Panc1 (cell line): ENCODE results near the gene MSRB3. TPM values are rescaled to one million over a fixed set of nuclear protein-coding genes. Genes with fewer than 3 reads are reported as not detected.

Experiments
- ATAC-seq: fragments of 200-7000 bp; cut with Tn5 transposase; 2 replicates; pipeline ENCODE4 v1.9.1; 2020; ENCODE audit warnings: mild to moderate bottlenecking, moderate library complexity
- BruUV-seq: library from RNA; stranded (reverse); fragments of 400-500 nt; replicated peaks from 2 replicates; lab custom pipeline; 2021; lab: Mats Ljungman, UMichigan
- CTCF ChIA-PET: fragments of 300-600 bp; sonication (Branson Sonifier 250); formaldehyde crosslinking; loops from one replicate; lab custom pipeline; 2022; ENCODE audit warnings: antibody characterized with exemption; lab: Charles Lee
- POLR2A ChIA-PET: fragments of 300-600 bp; sonication (Branson Sonifier 250); formaldehyde crosslinking; loops from one replicate; lab custom pipeline; 2022; ENCODE audit warnings: antibody characterized with exemption; lab: Charles Lee
- DNase-seq: peaks from one replicate; pipeline ENCODE4 v3.0.0-alpha.2; 2010; ENCODE audit warnings: low read depth, low spot score
- H3K27ac ChIP-seq: 2 replicates; pipeline ENCODE4 v1.5.1; 2011; ENCODE audit warnings: mild to moderate bottlenecking, low read length, inconsistent platforms
- H3K27me3 ChIP-seq: fragments of 200-500 bp; sonication (Bioruptor generic); 2 replicates; pipeline ENCODE4 v1.6.0; 2014; ENCODE audit warnings: low read length, inconsistent platforms; ENCODE audit not compliant: control insufficient read depth, insufficient read depth
- H3K36me3 ChIP-seq: fragments of 200-500 bp; sonication (Bioruptor generic); 2 replicates; pipeline ENCODE4 v1.5.1; 2014; ENCODE audit warnings: inconsistent platforms, mild to moderate bottlenecking, low read length, moderate library complexity; ENCODE audit not compliant: control insufficient read depth, insufficient read depth
- H3K4me1 ChIP-seq: 2 replicates; pipeline ENCODE4 v1.5.1; 2011; ENCODE audit warnings: inconsistent platforms, mild to moderate bottlenecking, low read length, moderate library complexity; ENCODE audit not compliant: control insufficient read depth, insufficient read depth
- H3K4me3 ChIP-seq, 2 experiments: 2 replicates each; pipeline ENCODE4 v1.5.1; 2011 to 2012; ENCODE audit warnings: low read depth in 2 of 2, low read length in 2 of 2, mild to moderate bottlenecking in 2 of 2, inconsistent platforms in 1 of 2, moderate library complexity in 1 of 2
- H3K9me3 ChIP-seq: fragments of 200-500 bp; sonication (Bioruptor generic); 2 replicates; pipeline ENCODE4 v1.5.1; 2014; ENCODE audit warnings: low read depth, mild to moderate bottlenecking, inconsistent platforms, low read length, moderate library complexity; ENCODE audit not compliant: control insufficient read depth, insufficient read depth
- CTCF ChIP-seq: fragments of 450-650 bp; IDR thresholded peaks from 2 replicates; pipeline ENCODE4 v1.5.1; 2017; ENCODE audit warnings: mild to moderate bottlenecking
- POLR2AphosphoS5 ChIP-seq: IDR thresholded peaks from 2 replicates; pipeline ENCODE4 v1.6.1; 2012; ENCODE audit warnings: mild to moderate bottlenecking, low read depth, low read length, moderate library complexity
- SIN3A ChIP-seq: IDR thresholded peaks from 2 replicates; pipeline ENCODE4 v1.6.1; 2012; ENCODE audit warnings: low read depth, mild to moderate bottlenecking, low read length, moderate library complexity, borderline replicate concordance; ENCODE audit not compliant: insufficient read depth
- TCF7L2 ChIP-seq: IDR thresholded peaks from 2 replicates; pipeline ENCODE4 v1.6.1; 2011; ENCODE audit warnings: mild to moderate bottlenecking, low read depth, low read length, inconsistent platforms
- in situ Hi-C: cut with HindIII; loops from 2 replicates; pipeline ENCODE4 v1.10.0; 2016; ENCODE audit warnings: low sequenced_read_pairs, low pct_unique_long_range_greater_than_20kb
- intact Hi-C: fragments of 100-400 bp; cut with micrococcal nuclease; formaldehyde crosslinking; loops from one replicate; pipeline ENCODE4 v1.10.0; 2022; ENCODE audit not compliant: unreplicated experiment
- total RNA-seq: library from RNA; stranded (reverse); gene quantifications from one replicate; pipeline ENCODE4 v1.2.1, GENCODE V29; 2021; ENCODE audit not compliant: unreplicated experiment
- TF ChIP-seq, protein P1 (sequence below), 2 experiments: IDR thresholded peaks; 2 replicates each; pipeline ENCODE4 v1.6.1; 2011 to 2012; ENCODE audit warnings: low read depth in 2 of 2, control low read depth in 1 of 2, low read length in 1 of 2, mild to moderate bottlenecking in 1 of 2, moderate library complexity in 1 of 2; ENCODE audit not compliant: insufficient read depth in 1 of 2

Gene MSRB3
- total RNA-seq, 1 experiment from 2014 or later: 89.7 TPM

GRCh38 chr12:65355461-65355860, 77.0 kb downstream of the MSRB3 start:
- no TSS peak for BruUV-seq
- intact Hi-C loops (no loop called here), in situ Hi-C loops (no loop called here)
- ATAC-seq (no peak), DNase-seq (no peak)
- Histone ChIP-seq H3K36me3 (no peaks in the 10 kb centered on the region), H3K4me3 (no peak overlapping the region), H3K4me1 (no peaks in the 10 kb centered on the region; the same call in 1 of the 2 replicates), H3K27me3 (no peaks in the 10 kb centered on the region), H3K27ac (no peak overlapping the region), H3K9me3 (no peaks in the 10 kb centered on the region)
- CTCF ChIA-PET: no interaction called here
- TF ChIP-seq POLR2AphosphoS5 (no peak), TCF7L2 (no peak), CTCF (no peak), SIN3A (no peak)
- TF ChIP-seq, protein P1, sequence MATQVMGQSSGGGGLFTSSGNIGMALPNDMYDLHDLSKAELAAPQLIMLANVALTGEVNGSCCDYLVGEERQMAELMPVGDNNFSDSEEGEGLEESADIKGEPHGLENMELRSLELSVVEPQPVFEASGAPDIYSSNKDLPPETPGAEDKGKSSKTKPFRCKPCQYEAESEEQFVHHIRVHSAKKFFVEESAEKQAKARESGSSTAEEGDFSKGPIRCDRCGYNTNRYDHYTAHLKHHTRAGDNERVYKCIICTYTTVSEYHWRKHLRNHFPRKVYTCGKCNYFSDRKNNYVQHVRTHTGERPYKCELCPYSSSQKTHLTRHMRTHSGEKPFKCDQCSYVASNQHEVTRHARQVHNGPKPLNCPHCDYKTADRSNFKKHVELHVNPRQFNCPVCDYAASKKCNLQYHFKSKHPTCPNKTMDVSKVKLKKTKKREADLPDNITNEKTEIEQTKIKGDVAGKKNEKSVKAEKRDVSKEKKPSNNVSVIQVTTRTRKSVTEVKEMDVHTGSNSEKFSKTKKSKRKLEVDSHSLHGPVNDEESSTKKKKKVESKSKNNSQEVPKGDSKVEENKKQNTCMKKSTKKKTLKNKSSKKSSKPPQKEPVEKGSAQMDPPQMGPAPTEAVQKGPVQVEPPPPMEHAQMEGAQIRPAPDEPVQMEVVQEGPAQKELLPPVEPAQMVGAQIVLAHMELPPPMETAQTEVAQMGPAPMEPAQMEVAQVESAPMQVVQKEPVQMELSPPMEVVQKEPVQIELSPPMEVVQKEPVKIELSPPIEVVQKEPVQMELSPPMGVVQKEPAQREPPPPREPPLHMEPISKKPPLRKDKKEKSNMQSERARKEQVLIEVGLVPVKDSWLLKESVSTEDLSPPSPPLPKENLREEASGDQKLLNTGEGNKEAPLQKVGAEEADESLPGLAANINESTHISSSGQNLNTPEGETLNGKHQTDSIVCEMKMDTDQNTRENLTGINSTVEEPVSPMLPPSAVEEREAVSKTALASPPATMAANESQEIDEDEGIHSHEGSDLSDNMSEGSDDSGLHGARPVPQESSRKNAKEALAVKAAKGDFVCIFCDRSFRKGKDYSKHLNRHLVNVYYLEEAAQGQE (IDR thresholded peaks at IDR 0.05; ENCODE audit: insufficient read depth in 1 of 2, low read depth in 2 of 2, low read length in 1 of 2): no peak
- POLR2A ChIA-PET: no interaction called here

GRCh38 chr12:65362234-65363031, 84.0 kb downstream of the MSRB3 start:
- intact Hi-C loops: no loop called here
- in situ Hi-C loops: no loop called here
- H3K9me3 ChIP-seq: no peaks in the 10 kb centered on the region
- TF ChIP-seq TCF7L2 (no peak), SIN3A (no peak), CTCF (no peak), POLR2AphosphoS5 (no peak)
- TF ChIP-seq, protein P1 (IDR thresholded peaks at IDR 0.05; ENCODE audit: insufficient read depth in 1 of 2, low read depth in 2 of 2, low read length in 1 of 2): no peak
- no peak for DNase-seq
- ChIA-PET CTCF (no interaction called here), POLR2A (no interaction called here)
- no TSS peak for BruUV-seq
- no peak overlapping the region for H3K27ac ChIP-seq
- ATAC-seq: no peak
- no peaks in the 10 kb centered on the region for H3K4me1 ChIP-seq
- H3K27me3 ChIP-seq: no peaks in the 10 kb centered on the region
- H3K4me3 ChIP-seq: no peak overlapping the region
- H3K36me3 ChIP-seq: no peaks in the 10 kb centered on the region; the same call in 1 of the 2 replicates
